ENCODE measurements around the gene RPS6KB2. TPM values are rescaled to one million over a fixed set of nuclear protein-coding genes. Genes with fewer than 3 reads are reported as not detected.

The RPS6KB2 gene
- total RNA-seq, 1 experiment from 2014 or later: 54.0 TPM

- CTCF ChIA-PET: no interaction called here
- H3K4me3 ChIP-seq: no peak overlapping the region
- no peaks in the 10 kb centered on the region for H3K36me3 ChIP-seq (ENCODE audit: low read depth)
- no peak overlapping the region for H3K27ac ChIP-seq
- no peaks in the 10 kb centered on the region for H3K27me3 ChIP-seq (ENCODE audit: insufficient read depth, low read depth)
- H3K4me2 ChIP-seq: no peak overlapping the region
- no peaks in the 10 kb centered on the region for H4K20me1 ChIP-seq (ENCODE audit: insufficient read depth)
- H3K4me1 ChIP-seq (replicated peaks; ENCODE audit: insufficient read depth): no peaks in the 10 kb centered on the region
- peaks cover 15% of the 10 kb centered on the region; the same call in 1 of the 2 replicates for H3F3A ChIP-seq (ENCODE audit: insufficient read depth, low read depth)
- TF ChIP-seq, protein P1, sequence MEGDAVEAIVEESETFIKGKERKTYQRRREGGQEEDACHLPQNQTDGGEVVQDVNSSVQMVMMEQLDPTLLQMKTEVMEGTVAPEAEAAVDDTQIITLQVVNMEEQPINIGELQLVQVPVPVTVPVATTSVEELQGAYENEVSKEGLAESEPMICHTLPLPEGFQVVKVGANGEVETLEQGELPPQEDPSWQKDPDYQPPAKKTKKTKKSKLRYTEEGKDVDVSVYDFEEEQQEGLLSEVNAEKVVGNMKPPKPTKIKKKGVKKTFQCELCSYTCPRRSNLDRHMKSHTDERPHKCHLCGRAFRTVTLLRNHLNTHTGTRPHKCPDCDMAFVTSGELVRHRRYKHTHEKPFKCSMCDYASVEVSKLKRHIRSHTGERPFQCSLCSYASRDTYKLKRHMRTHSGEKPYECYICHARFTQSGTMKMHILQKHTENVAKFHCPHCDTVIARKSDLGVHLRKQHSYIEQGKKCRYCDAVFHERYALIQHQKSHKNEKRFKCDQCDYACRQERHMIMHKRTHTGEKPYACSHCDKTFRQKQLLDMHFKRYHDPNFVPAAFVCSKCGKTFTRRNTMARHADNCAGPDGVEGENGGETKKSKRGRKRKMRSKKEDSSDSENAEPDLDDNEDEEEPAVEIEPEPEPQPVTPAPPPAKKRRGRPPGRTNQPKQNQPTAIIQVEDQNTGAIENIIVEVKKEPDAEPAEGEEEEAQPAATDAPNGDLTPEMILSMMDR (conservative IDR thresholded peaks at IDR 0.05): no peak; the same call in 1 of the 2 replicates
- TF ChIP-seq EZH2 (IDR thresholded peaks at IDR 0.05; ENCODE audit: low read depth): no peak
- H3K79me2 ChIP-seq (ENCODE audit: low read depth): no peaks in the 10 kb centered on the region
- H3K9me2 ChIP-seq (ENCODE audit: insufficient read depth): no peaks in the 10 kb centered on the region
- intact Hi-C loops (cut with micrococcal nuclease; ENCODE audit: unreplicated experiment): no loop called here
- no peak for DNase-seq
- POLR2A ChIA-PET (ENCODE audit: unreplicated experiment): no interaction called here
- H3K9me3 ChIP-seq (ENCODE audit: insufficient read depth, low read depth): no peaks in the 10 kb centered on the region
- H2AFZ ChIP-seq: no peak overlapping the region
- BruUV-seq (replicated peaks): no TSS peak
These were observed 17.9 kb upstream of the RPS6KB2 start for GRCh38 chr11:67410369-67410831.

DNA sequence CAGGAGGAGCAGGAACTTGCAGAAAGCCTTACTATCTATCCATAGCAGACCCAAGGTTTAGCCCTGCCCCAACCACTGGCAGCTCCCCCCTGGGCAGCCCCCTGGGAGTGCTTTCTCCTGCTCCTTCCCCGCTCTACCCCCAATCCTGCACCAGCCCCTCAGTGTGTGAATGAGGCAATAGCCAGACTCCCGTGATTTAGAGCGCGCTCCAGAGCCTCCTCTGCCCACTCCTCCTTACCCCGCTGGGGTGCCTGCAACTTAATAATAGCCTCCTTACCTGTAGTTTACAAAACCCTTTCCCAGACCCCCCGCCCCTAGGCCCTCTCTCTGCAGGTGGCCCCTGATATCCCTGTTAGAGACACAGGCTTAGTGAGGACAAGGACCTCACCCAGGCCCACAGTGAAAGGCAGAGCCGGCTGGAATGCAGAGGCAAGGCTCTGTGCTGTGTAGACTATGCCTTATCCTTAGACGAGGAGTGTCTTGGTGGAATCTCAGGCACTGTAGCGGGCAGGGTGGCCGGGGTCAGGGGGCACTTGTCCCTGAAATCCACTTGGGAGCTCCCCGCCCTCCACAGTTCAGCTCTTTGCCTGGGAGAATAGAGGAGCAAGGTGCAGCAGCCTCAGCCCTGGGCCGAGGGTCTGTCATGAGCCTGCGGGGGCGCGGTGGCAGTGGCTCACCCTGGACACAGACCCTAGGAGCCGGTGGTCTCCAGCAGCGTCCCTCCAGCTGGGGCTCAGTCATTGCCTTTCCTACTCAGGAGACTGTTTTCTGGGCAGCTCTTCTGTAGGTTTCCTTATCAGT, 17.1 kb upstream of the RPS6KB2 start:
- Histone ChIP-seq H3K9me2 (ENCODE audit: insufficient read depth) (no peaks in the 10 kb centered on the region), H3K27ac (no peak overlapping the region), H3K36me3 (ENCODE audit: low read depth) (no peaks in the 10 kb centered on the region), H3K4me3 (no peak overlapping the region), H3K27me3 (ENCODE audit: insufficient read depth, low read depth) (no peaks in the 10 kb centered on the region), H3F3A (ENCODE audit: insufficient read depth, low read depth) (peaks cover 15% of the 10 kb centered on the region; the same call in 1 of the 2 replicates), H3K9me3 (ENCODE audit: insufficient read depth, low read depth) (no peaks in the 10 kb centered on the region), H3K4me2 (no peak overlapping the region), H3K4me1 (replicated peaks; ENCODE audit: insufficient read depth) (no peaks in the 10 kb centered on the region), H4K20me1 (ENCODE audit: insufficient read depth) (no peaks in the 10 kb centered on the region), H3K79me2 (ENCODE audit: low read depth) (no peaks in the 10 kb centered on the region), H2AFZ (no peak overlapping the region)
- ChIA-PET POLR2A (ENCODE audit: unreplicated experiment) (interaction anchor here (0.5 kb wide), 1 partner anchor 185 kb away, joined by 4 read pairs; no protein-coding TSS in a partner anchor), CTCF (no interaction called here)
- no TSS peak for BruUV-seq (replicated peaks)
- intact Hi-C loops (cut with micrococcal nuclease; ENCODE audit: unreplicated experiment): no loop called here
- TF ChIP-seq, protein P1 (conservative IDR thresholded peaks at IDR 0.05): no peak
- TF ChIP-seq EZH2 (IDR thresholded peaks at IDR 0.05; ENCODE audit: low read depth): no peak
- no peak for DNase-seq

DNA sequence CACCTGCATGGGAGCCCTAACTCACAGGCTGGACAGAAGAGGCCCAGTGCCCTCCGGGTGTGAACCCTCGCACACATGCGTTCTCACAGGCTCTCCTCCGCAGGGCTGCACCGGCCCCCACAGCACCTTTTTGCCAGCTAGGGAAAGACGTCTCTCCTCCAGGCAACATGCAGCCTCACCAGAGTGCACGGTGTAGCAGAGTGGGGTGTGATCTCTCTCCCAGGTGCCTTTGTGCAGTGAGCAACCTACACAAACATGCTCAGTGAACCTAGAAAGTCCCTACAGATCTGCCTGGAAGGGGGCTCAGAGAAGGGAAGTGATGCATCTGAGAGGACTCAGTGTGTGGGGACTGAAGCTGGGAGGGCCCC, 16.5 kb upstream of the RPS6KB2 start:
- ChIA-PET CTCF (no interaction called here), POLR2A (ENCODE audit: unreplicated experiment) (interaction anchor here (0.6 to 0.9 kb wide), 2 partner anchors 9 to 10 kb away, joined by 3 to 5 read pairs; partner anchors contain the start of gene PPP1CA)
- no peak for TF ChIP-seq EZH2 (IDR thresholded peaks at IDR 0.05; ENCODE audit: low read depth)
- TF ChIP-seq, protein P1 (conservative IDR thresholded peaks at IDR 0.05): no peak
- peaks cover 15% of the 10 kb centered on the region; the same call in 1 of the 2 replicates for H3F3A ChIP-seq (ENCODE audit: insufficient read depth, low read depth)
- H3K27me3 ChIP-seq (ENCODE audit: insufficient read depth, low read depth): no peaks in the 10 kb centered on the region
- H3K9me2 ChIP-seq (ENCODE audit: insufficient read depth): no peaks in the 10 kb centered on the region
- BruUV-seq (replicated peaks): no TSS peak
- no peaks in the 10 kb centered on the region for H3K79me2 ChIP-seq (ENCODE audit: low read depth)
- no peak overlapping the region for H3K4me3 ChIP-seq
- H3K9me3 ChIP-seq (ENCODE audit: insufficient read depth, low read depth): no peaks in the 10 kb centered on the region
- H3K36me3 ChIP-seq (ENCODE audit: low read depth): no peaks in the 10 kb centered on the region
- DNase-seq: no peak
- no peak overlapping the region for H3K4me2 ChIP-seq
- no peak overlapping the region for H2AFZ ChIP-seq
- no peaks in the 10 kb centered on the region for H4K20me1 ChIP-seq (ENCODE audit: insufficient read depth)
- no peak overlapping the region for H3K27ac ChIP-seq
- no peaks in the 10 kb centered on the region for H3K4me1 ChIP-seq (replicated peaks; ENCODE audit: insufficient read depth)
- intact Hi-C loops (cut with micrococcal nuclease; ENCODE audit: unreplicated experiment): no loop called here

Measured in PC-9 (cell line).